Fibroblast of lung (primary cell): ENCODE data around the gene ZNF148.

Experiments
- CTCF ChIP-seq, 2 donors: IDR thresholded peaks in 1 of 2; conservative IDR thresholded peaks in 1 of 2; 1 replicate in 1 of 2; 2 replicates in 1 of 2; pipeline ENCODE4 v1.5.1; 2011 to 2012; ENCODE audit warnings: low read length in 2 of 2, control low read depth in 1 of 2, inconsistent platforms in 1 of 2, low read depth in 1 of 2, mild to moderate bottlenecking in 1 of 2
- EZH2 ChIP-seq: IDR thresholded peaks from 2 replicates; pipeline ENCODE4 v1.5.1; 2012; ENCODE audit warnings: low read length, control low read depth, mild to moderate bottlenecking; ENCODE audit errors: missing control alignments

- TF ChIP-seq CTCF (conservative IDR thresholded peaks at IDR 0.05 in 1 of 2, IDR thresholded peaks at IDR 0.05 in 1 of 2; ENCODE audit: low read depth in 1 of 2, low read length in 2 of 2) (no peak), EZH2 (no peak)
Measured at GRCh38 chr3:125309476-125309875, 65.6 kb downstream of the ZNF148 start.
